Activated CD4-positive, alpha-beta T cell treated with anti-CD3 and anti-CD28 coated beads, Interleukin-2, amount 10 ng/mL, durations not matched to agents 24 days and 14 days (primary cell): ENCODE data around the gene ANKDD1A. TPM values are rescaled to one million over a fixed set of nuclear protein-coding genes. Genes with fewer than 3 reads are reported as not detected.

ENCODE experiments used
- DNase-seq: peaks from one replicate; pipeline ENCODE4 v3.0.0; 2022
- H3K27ac Mint-ChIP-seq: one replicate; pipeline ENCODE4 v1.8.0; 2022; ENCODE audit warnings: mild to moderate bottlenecking, mixed read lengths
- H3K27me3 Mint-ChIP-seq: one replicate; pipeline ENCODE4 v1.8.0; 2022; ENCODE audit warnings: mixed read lengths
- H3K36me3 Mint-ChIP-seq: one replicate; pipeline ENCODE4 v1.8.0; 2022; ENCODE audit warnings: low read depth, mild to moderate bottlenecking, mixed read lengths
- H3K4me1 Mint-ChIP-seq: one replicate; pipeline ENCODE4 v1.8.0; 2021; ENCODE audit warnings: mixed read lengths
- H3K4me3 Mint-ChIP-seq: one replicate; pipeline ENCODE4 v1.8.0; 2022; ENCODE audit warnings: mild to moderate bottlenecking, moderate library complexity, mixed read lengths
- H3K9me3 Mint-ChIP-seq: one replicate; pipeline ENCODE4 v1.8.0; 2021; ENCODE audit warnings: mixed read lengths
- intact Hi-C: fragments of 100-400 bp; cut with micrococcal nuclease; formaldehyde crosslinking; loops from one replicate; pipeline ENCODE4 v1.15.1; 2023
- total RNA-seq: library from RNA; stranded (reverse); gene quantifications from 2 replicates; pipeline ENCODE4 v1.2.3, GENCODE V29; 2022

ANKDD1A gene
- total RNA-seq, 1 donor from 2014 or later: 1.8 TPM

GRCh38 chr15:64947211-64947610 is 35.5 kb downstream of the ANKDD1A start:
- Mint-ChIP-seq H3K4me1 (peaks cover 3% of the 10 kb centered on the region), H3K36me3 (no peaks in the 10 kb centered on the region), H3K27me3 (no peaks in the 10 kb centered on the region), H3K9me3 (no peaks in the 10 kb centered on the region), H3K27ac (no peak overlapping the region), H3K4me3 (no peak overlapping the region)
- DNase-seq: peak; percentile 54
- intact Hi-C loops: no loop called here

- intact Hi-C loops: no loop called here
- H3K4me3 Mint-ChIP-seq: no peak overlapping the region
- H3K27ac Mint-ChIP-seq: no peak overlapping the region
- H3K4me1 Mint-ChIP-seq: peaks cover 3% of the 10 kb centered on the region
- H3K9me3 Mint-ChIP-seq: no peaks in the 10 kb centered on the region
- peak; percentile 50 for DNase-seq
- no peaks in the 10 kb centered on the region for H3K27me3 Mint-ChIP-seq
- no peaks in the 10 kb centered on the region for H3K36me3 Mint-ChIP-seq
These were observed 37.2 kb downstream of the ANKDD1A start for GRCh38 chr15:64948916-64949315.

GRCh38 chr15:64949383-64950186 is 37.9 kb downstream of the ANKDD1A start:
- Mint-ChIP-seq H3K27ac (no peak overlapping the region), H3K4me1 (peaks cover 3% of the 10 kb centered on the region), H3K27me3 (no peaks in the 10 kb centered on the region), H3K36me3 (no peaks in the 10 kb centered on the region), H3K4me3 (no peak overlapping the region), H3K9me3 (no peaks in the 10 kb centered on the region)
- intact Hi-C loops: no loop called here
- DNase-seq: peak; percentile 53

- peaks cover 7% of the 10 kb centered on the region for H3K36me3 Mint-ChIP-seq
- no peaks in the 10 kb centered on the region for H3K27me3 Mint-ChIP-seq
- peaks cover 3% of the 10 kb centered on the region for H3K4me1 Mint-ChIP-seq
- no peak overlapping the region for H3K4me3 Mint-ChIP-seq
- H3K27ac Mint-ChIP-seq: peak overlapping the region; percentile 3
- no peaks in the 10 kb centered on the region for H3K9me3 Mint-ChIP-seq
- intact Hi-C loops: no loop called here
- DNase-seq: peak; percentile 49
These were observed 39.2 kb downstream of the ANKDD1A start for GRCh38 chr15:64950888-64951287.

GRCh38 chr15:64951777-64952418 is 40.2 kb downstream of the ANKDD1A start:
- Mint-ChIP-seq H3K36me3 (peaks cover 11% of the 10 kb centered on the region), H3K9me3 (no peaks in the 10 kb centered on the region), H3K4me1 (peaks cover 3% of the 10 kb centered on the region), H3K27ac (peak overlapping the region; percentile 10), H3K27me3 (no peaks in the 10 kb centered on the region), H3K4me3 (no peak overlapping the region)
- intact Hi-C loops: no loop called here
- DNase-seq: no peak

GRCh38 chr15:64954395-64954794 is 42.7 kb downstream of the ANKDD1A start:
- Mint-ChIP-seq H3K36me3 (peaks cover 24% of the 10 kb centered on the region), H3K9me3 (no peaks in the 10 kb centered on the region), H3K4me1 (peaks cover 3% of the 10 kb centered on the region), H3K27ac (no peak overlapping the region), H3K27me3 (no peaks in the 10 kb centered on the region), H3K4me3 (no peak overlapping the region)
- no peak for DNase-seq
- intact Hi-C loops: no loop called here

GRCh38 chr15:64959128-64959527 is 47.4 kb downstream of the ANKDD1A start:
- intact Hi-C loops: no loop called here
- Mint-ChIP-seq H3K36me3 (peaks cover 62% of the 10 kb centered on the region), H3K4me3 (no peak overlapping the region), H3K4me1 (no peaks in the 10 kb centered on the region), H3K27ac (no peak overlapping the region), H3K9me3 (no peaks in the 10 kb centered on the region), H3K27me3 (no peaks in the 10 kb centered on the region)
- peak; percentile 41 for DNase-seq

- no peaks in the 10 kb centered on the region for H3K27me3 Mint-ChIP-seq
- no peaks in the 10 kb centered on the region for H3K9me3 Mint-ChIP-seq
- H3K36me3 Mint-ChIP-seq: peaks cover 71% of the 10 kb centered on the region
- no peak overlapping the region for H3K27ac Mint-ChIP-seq
- intact Hi-C loops: no loop called here
- no peak for DNase-seq
- no peaks in the 10 kb centered on the region for H3K4me1 Mint-ChIP-seq
- H3K4me3 Mint-ChIP-seq: no peak overlapping the region
These were observed 48.5 kb downstream of the ANKDD1A start for GRCh38 chr15:64960153-64960552.

GRCh38 chr15:64961013-64961412 is 49.3 kb downstream of the ANKDD1A start:
- DNase-seq: peak; percentile 45
- Mint-ChIP-seq H3K4me1 (no peaks in the 10 kb centered on the region), H3K36me3 (peaks cover 69% of the 10 kb centered on the region), H3K27me3 (no peaks in the 10 kb centered on the region), H3K4me3 (no peak overlapping the region), H3K27ac (no peak overlapping the region), H3K9me3 (no peaks in the 10 kb centered on the region)
- intact Hi-C loops: no loop called here

GRCh38 chr15:64969401-64969800 is 57.7 kb downstream of the ANKDD1A start:
- no peaks in the 10 kb centered on the region for H3K27me3 Mint-ChIP-seq
- intact Hi-C loops: no loop called here
- DNase-seq: peak; percentile 41
- no peak overlapping the region for H3K27ac Mint-ChIP-seq
- H3K4me1 Mint-ChIP-seq: no peaks in the 10 kb centered on the region
- no peak overlapping the region for H3K4me3 Mint-ChIP-seq
- H3K9me3 Mint-ChIP-seq: no peaks in the 10 kb centered on the region
- H3K36me3 Mint-ChIP-seq: peaks cover 44% of the 10 kb centered on the region

- intact Hi-C loops: no loop called here
- Mint-ChIP-seq H3K27ac (no peak overlapping the region), H3K36me3 (peaks cover 43% of the 10 kb centered on the region), H3K27me3 (no peaks in the 10 kb centered on the region), H3K4me1 (peaks cover 3% of the 10 kb centered on the region), H3K9me3 (no peaks in the 10 kb centered on the region), H3K4me3 (no peak overlapping the region)
- peak; percentile 37 for DNase-seq
These were observed 59.0 kb downstream of the ANKDD1A start for GRCh38 chr15:64970698-64971097.

GRCh38 chr15:64975390-64975789 is 63.7 kb downstream of the ANKDD1A start:
- no peaks in the 10 kb centered on the region for H3K27me3 Mint-ChIP-seq
- peaks cover 50% of the 10 kb centered on the region for H3K36me3 Mint-ChIP-seq
- H3K4me3 Mint-ChIP-seq: no peak overlapping the region
- DNase-seq: peak; percentile 36
- intact Hi-C loops: no loop called here
- H3K9me3 Mint-ChIP-seq: no peaks in the 10 kb centered on the region
- peaks cover 4% of the 10 kb centered on the region for H3K4me1 Mint-ChIP-seq
- H3K27ac Mint-ChIP-seq: peak overlapping the region; percentile 42

GRCh38 chr15:64979252-64979710 is 67.6 kb downstream of the ANKDD1A start:
- intact Hi-C loops: no loop called here

GRCh38 chr15:64981812-64982431 is 70.2 kb downstream of the ANKDD1A start:
- Mint-ChIP-seq H3K27ac (no peak overlapping the region), H3K9me3 (no peaks in the 10 kb centered on the region)

More at GRCh38 chr15:64979252-64979710, 67.6 kb downstream of the ANKDD1A start:
- Mint-ChIP-seq H3K27ac (no peak overlapping the region), H3K27me3 (no peaks in the 10 kb centered on the region), H3K36me3 (peaks cover 45% of the 10 kb centered on the region), H3K4me3 (no peak overlapping the region), H3K4me1 (peaks cover 10% of the 10 kb centered on the region), H3K9me3 (no peaks in the 10 kb centered on the region)
- DNase-seq: no peak

More at GRCh38 chr15:64981812-64982431, 70.2 kb downstream of the ANKDD1A start:
- Mint-ChIP-seq H3K27me3 (no peaks in the 10 kb centered on the region), H3K36me3 (peaks cover 36% of the 10 kb centered on the region), H3K4me1 (peaks cover 20% of the 10 kb centered on the region), H3K4me3 (no peak overlapping the region)
- DNase-seq: no peak
- intact Hi-C loops: loop anchor here (10.0 kb wide), 1 partner anchor 137 kb away; the partner anchor contains the start of gene PLEKHO2
